OCI-M2 (cell line): Measurements from ENCODE around the gene GTPBP2.

Experiments
- DNase-seq: peaks from one replicate; lab custom pipeline; 2025; ENCODE audit not compliant: unreplicated experiment; lab: John Stamatoyannopoulos, UW

The GTPBP2 gene, protein sequence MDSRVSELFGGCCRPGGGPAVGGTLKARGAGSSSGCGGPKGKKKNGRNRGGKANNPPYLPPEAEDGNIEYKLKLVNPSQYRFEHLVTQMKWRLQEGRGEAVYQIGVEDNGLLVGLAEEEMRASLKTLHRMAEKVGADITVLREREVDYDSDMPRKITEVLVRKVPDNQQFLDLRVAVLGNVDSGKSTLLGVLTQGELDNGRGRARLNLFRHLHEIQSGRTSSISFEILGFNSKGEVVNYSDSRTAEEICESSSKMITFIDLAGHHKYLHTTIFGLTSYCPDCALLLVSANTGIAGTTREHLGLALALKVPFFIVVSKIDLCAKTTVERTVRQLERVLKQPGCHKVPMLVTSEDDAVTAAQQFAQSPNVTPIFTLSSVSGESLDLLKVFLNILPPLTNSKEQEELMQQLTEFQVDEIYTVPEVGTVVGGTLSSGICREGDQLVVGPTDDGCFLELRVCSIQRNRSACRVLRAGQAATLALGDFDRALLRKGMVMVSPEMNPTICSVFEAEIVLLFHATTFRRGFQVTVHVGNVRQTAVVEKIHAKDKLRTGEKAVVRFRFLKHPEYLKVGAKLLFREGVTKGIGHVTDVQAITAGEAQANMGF

DNA sequence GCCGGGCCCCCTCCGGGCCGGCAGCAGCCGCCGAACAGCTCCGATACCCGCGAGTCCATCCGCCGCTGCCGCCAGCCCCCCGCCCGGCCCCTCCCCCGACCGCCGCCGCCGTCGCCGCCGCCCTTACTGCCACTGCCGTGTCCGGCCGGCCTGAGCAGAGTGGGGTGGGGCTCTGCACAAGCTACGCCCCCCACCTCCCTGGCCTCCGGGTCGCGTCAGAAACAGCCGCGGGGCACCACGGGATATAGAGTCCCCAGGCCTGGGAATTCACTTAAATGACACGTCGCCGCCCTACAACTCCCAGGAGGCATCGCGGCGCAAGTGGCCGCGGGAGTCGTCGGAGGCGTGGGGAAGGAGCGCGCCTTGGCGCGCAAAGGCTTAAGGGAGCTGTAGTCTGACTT, at the start of gene GTPBP2:
GTPBP2 (minus strand) TSS at position 161 of the 401 bp plus-strand sequence; CDS start at position 59, 102 bp downstream.
- peak; percentile 77 for DNase-seq

DNA sequence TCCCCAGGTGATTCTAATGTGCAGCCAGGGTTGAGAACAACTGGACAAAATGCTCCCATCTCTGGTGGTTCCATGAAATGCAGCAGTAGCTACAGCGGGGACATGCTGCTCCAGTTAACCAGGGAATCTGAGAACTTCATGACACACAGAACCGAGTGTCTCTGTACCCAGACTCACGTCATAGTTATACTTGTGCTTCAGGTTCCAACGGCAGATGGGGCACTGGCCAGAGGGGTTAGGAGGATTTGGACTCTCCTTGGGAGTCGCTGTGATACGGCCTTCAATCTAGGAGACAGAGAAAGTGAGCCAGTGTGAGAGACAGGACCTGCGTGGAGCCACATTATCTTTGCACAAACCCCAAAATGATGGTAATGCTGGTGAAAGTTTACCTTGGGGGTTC, 49.3 kb upstream of the GTPBP2 start:
- DNase-seq, result no peak

DNA sequence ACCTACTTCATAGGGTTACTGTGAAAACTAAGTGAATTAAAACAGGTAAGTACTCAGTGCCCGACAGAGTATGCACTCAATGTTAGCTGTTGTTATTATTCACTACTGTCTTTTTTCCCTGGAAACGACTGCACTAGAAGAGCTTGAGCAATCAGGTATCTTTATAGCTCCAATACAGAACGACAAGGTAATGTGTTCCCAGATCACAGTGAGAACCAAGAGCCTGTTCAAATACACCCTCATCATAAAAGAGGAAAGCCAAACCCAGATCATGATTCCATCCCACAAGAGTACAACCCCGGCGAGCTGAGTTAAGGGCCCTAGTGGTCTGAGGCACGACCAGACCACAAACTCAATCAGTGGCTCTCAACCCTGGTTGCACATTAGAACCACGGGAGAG, 48.7 kb upstream of the GTPBP2 start:
- DNase-seq, result no peak

DNA sequence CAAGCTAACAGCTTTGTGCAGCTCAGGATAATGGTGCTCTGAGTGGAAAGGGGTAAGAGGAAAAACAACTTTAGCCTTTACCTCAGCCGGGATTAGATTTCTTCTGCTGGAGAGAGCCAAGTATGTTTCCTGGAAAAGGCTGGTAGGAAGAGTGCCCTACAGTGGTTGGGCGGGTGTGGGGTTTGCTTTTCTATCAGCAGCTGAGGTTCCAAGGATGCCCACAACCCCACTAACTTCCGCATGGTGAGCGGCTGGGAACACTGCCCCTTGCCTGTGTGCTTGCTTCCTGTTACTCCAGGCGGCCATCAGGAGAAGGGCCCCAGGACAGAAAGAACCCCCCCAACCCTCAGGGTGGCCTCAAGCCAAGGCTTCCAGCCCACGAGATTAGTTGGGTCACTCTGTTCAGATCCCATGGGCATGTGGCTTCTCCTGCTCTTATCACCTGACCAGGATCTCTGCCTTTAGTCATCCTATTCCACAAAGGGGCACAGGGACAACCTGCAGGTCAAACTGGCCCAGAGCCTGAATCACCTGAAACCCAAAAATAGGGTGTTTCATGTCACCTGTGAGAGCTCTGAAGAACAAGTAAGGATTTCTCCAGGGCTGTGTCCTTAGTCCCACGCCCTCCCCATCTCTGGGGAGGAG, 48.0 kb upstream of the GTPBP2 start:
- DNase-seq, result no peak

DNA sequence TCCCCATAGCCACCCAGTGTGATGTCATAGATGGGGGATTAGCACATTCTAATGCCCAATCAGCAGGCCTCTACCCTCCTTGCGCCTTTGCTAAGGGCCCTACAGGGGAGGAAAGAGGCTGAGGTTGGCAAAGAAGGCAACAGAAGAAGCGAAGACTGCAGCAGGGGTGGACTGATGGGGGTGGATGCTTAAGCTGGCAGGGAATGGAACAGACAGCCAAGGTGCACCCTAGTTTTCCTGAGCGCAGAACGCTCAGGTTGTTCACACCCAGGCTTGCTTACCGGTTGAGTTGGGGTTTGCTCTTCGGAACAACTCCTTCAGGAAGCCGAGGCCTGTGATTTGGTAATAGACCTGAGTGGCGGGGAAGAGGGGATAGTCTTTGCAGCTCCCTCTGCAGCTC, 45.9 kb upstream of the GTPBP2 start:
- no peak for DNase-seq

DNA sequence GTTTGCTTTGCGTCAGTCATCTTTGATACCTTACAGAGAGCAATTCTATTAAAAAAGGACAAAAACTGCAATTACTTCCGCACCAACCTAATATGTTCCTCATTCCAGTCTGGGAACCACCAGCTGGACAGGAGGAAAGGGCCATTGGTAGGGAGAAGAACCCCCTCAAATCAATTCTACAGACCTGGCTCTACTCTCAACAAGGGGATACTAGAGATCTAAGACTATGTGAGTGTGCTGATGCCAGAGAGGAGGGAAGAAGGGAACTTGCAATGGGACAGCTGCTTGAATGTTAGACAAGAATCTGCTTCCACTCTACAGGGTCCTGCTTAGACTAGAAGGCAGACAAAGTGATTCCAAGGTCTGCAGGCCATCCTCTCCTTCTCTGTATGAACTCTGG, 45.2 kb upstream of the GTPBP2 start:
- no peak for DNase-seq

DNA sequence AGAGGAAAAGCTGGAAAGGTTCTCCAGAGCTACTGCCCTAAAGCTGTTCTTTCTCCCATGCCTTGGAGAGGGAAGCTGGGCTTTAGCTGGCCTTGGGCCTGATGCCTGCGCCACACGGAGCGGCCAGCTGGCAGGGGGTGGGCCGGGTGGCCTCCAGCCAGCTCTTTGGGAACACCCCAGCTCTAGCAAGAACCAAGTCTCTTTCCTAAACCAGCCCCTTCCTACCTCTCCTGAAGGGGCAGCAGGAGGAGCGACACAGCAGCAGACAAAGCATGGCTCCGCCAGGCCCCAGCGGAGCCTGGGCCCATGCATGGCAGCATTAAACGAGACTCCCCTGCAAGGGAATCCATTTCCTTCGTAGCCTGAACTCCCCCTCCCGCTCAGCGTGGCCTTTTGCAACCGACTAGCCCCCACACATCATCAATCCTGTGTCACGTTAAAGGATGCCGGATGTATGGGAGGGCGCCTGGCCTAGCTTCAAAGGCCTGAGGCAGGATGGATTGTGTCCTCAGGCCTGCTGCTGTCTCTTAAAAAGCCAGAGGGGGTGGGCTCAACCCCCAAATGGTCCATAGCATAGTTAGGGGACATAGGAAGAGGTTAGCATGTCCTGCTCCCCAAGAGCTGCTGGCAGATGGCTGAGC, 44.5 kb upstream of the GTPBP2 start:
- no peak for DNase-seq

DNA sequence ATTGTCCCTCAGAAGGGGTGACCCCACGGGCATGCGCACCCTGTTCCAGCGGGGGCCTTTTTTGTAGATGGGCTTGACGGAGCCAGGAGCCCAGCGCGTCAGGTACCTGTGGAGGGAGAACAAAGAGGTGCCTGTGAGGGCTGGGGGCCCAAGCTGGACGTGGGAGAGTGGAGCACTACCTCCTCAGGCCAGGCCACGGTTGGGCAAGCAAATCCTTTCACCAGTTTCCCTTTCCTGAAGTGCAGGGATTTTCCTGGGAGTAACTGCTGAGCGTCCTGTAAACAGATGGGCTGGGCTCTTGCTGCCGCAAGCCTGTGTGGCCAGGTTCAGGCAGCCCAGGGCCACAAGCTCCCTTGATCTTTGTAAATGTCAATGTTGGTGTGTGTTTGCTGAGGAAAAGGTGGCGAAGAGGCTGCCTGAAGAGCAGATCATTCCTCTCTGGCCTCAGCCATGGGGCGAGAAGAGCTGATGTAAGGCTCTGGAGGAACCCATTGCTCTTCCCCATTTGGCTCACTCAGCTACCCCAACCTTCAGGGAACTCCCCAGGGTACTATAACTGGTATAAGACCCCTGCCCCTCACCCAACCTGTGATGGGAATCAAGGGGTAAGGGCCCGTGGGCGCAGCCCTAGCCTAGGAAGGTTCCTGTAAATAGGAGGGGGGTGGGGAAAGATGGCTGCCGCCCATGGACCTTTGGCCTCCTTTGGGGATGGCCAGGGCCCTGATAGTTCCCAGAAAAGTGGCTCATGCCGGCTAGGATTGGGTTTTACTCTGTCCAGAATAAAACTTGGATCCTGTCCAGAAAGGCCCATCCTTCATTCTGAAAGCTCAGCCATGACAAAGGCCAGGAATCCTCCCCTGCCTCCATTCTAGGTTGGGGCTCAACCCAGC, 43.0 kb upstream of the GTPBP2 start:
- no peak for DNase-seq

DNA sequence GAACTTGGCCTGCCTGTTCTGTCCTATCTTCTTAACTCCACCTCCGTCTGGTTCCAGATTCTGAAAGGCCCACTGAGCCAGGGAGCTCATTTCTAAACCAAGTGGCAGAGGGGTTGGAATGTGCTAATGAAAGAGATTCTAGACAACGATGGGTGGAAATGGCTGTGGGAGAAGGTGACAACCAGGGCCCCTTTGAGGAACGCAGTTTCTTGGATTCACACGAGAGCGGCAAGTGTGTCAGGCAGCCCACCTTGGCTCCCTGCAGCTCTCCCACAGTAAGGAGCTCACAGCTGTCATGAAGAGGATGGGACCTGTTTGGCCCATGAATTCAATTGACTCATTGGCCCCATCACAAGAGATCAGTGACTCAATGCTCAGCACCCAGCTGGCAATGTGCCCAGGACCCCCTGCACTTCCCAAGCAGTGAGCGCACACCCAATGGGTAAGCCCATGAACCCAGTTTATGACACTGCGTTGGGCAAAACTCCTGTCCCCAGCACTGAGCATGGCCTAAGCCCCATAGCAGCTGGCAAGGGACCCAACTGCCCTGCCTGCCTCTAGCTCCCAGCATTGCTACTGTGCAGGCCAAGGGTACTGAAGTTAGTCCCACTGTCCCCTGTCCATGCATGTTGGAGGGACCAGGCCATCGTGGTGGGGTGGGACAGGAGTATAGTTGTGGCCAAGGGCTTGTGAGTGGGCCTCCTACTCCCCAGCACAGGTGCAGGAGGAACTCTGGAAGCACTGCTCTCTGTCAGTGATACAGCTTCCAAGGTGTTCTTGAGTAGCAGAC, 42.1 kb upstream of the GTPBP2 start:
- DNase-seq, result no peak

DNA sequence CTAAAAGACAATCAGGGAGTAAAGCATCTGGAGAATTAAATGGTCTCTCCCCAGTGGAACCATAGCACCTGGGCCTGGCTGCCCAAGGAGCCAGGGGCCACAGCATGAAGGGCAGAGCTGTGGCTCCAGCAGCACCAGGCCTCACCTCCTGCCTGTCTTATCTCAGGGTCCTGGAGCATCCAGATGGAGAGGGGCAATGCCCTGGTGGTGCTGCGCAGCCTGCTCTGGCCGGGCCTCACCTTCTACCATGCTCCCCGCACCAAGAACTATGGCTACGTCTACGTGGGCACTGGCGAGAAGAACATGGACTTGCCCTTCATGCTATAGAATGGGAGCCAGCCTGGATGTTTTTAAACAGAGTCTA, 41.5 kb upstream of the GTPBP2 start:
- no peak for DNase-seq

DNA sequence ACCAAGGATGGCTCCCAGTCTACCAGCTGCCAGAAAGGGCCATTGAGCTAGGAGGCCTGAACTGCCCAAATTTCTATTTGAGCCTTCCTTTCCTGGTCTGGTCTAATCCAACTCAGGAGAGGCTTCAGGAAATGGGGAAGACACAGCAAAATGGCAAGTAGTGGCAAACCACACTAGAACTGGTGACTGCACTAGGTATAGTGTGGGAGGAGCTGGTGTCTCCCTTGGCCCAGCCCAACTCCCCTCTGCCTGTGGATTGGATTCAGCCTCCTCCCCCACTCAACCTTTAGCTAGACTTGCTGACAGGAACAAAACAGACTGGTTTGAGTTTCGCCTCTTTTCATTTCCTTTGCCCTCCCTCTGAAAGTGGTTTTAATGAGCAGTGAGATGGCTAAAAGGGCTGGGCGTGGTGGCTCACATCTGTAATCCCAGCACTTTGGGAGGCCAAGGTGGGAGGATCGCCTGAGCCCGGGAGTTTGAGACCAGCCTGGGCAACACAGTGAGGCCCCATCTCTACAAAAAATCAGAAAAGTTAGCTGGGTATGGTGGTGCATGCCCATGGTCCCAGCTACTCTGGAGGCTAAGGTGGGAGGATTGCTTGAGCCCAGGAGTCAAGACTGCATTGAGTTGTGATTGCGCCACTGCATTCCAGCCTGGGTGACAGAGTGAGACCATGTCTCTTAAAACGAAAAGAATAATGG, 41.0 kb upstream of the GTPBP2 start:
- DNase-seq, result no peak

DNA sequence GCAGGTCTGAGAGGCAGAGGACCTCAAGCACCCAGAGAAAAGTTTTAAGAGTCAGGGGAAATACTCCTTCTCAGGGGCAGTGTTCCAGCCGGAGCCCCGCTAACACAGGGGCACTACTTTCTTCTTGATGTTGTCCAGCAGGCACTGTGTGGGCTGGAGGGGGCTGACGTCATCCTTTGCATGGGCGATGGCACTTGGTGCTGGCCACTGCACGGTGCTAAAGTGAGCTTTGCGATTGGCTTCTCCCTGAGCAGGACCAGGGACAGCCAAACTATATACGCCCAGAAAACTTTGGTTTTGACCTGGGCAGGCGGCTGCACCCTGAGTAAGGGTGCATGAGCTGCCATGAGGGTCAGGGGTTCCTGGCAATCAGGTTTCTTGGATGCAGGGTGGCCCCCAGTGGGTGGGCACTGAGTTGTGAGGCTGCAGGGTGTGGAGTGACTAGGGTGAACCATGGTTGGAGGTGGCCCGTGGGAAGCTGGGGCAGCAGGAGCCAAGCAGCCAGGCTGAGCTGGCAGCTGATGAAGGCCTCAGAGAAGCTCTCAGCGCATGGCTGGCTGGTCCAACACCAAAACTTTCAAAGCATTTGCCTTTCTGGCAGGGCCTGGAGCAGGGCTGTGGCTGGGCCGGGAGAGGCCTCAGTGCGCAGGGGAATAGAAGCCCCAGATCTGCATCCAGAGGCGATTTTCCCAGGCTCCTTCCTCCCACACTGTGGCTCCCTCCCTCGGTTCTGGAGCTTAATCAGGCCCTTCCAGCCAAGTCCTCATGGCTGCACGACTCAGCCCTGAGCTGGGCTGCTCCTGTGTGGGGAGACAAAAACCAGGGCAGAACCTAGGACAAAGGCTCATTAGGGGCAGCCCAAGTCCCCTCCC, 40.2 kb upstream of the GTPBP2 start:
- DNase-seq, result no peak

DNA sequence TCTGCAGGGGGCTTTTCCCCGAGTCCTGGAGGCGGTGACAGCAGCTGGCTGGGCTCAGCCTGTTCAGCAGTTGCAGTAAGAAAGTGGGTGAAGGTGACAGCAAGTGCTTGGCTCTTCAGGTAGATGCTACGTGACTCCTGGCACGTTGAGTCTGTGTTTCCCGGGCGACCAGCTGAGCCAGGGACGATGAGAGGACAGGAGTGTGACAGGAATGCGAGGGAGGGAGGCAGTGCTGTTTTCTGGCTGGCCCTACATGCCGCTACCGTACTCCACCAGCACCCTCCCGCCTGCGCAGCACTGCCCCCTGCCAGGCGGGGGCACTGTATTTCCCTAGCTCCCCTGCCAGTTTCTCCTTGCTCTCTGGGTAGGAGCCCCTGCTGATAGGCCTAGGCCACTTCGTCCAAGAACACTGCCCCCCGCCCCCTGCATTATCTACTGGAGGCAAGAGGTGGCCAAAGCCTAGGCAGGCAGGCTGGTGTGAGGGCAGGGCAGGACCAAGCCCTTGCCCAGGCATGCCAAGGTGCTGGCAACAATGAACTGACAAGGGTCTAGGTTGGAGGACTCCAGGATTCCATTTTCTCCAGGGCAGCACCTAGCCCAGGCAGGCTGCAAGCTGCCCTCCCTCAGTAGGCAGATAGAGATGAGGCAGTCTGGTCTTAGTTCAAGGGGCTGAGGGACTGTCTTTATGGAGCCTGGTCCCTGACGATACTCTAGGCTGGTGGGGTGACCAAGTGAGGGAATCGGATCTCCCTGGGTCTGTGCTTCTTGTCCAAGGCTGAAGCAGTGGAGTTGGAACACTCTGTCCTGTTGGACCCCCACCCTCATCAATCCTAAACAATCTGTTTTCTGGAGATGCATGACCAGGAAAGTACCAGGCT, 39.3 kb upstream of the GTPBP2 start:
- no peak for DNase-seq

DNA sequence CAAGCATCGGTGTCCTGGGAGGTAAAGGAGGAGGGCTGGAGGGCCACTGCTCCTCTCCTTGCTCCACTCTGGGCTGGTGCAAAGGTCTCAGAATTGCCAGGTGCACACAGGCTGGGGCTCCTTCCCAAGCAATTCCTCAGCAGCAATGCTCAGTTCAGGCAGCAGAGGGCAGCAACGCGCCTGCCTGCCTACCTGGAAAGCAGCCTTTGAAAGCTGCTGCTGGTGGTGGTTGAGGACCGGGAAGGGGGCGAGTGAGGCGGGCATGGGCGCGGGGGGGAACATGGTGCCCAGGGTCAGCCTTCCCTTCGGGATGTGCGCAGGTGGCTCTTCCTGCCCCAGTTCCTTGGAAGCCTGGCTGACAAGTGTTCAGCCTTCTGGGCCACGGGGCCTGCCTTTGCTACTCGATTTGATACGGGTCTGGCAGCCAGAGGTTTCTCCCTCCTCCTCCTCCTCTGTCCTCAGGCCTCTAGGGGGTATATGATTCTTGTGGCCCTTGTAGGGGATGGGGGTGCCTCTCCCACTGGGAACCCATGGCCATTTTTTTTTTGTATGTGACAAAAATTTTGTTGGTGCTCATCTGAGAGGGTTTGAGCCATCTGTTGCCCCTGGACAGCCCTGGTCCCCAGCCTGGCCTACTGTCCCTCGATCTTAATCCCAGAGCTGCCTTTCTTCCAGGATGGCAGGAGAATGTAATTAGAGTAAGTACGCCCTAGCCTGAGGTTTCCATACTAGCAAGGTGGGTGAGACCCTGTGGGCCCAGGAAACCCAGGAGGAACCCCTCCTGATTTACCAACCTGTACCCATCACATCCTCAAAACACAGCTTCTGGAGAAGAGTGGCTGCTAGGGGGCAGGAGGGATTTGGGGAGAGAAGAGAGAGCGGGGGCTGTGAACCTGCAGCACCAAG, 38.4 kb upstream of the GTPBP2 start:
- peak; percentile 53 for DNase-seq

DNA sequence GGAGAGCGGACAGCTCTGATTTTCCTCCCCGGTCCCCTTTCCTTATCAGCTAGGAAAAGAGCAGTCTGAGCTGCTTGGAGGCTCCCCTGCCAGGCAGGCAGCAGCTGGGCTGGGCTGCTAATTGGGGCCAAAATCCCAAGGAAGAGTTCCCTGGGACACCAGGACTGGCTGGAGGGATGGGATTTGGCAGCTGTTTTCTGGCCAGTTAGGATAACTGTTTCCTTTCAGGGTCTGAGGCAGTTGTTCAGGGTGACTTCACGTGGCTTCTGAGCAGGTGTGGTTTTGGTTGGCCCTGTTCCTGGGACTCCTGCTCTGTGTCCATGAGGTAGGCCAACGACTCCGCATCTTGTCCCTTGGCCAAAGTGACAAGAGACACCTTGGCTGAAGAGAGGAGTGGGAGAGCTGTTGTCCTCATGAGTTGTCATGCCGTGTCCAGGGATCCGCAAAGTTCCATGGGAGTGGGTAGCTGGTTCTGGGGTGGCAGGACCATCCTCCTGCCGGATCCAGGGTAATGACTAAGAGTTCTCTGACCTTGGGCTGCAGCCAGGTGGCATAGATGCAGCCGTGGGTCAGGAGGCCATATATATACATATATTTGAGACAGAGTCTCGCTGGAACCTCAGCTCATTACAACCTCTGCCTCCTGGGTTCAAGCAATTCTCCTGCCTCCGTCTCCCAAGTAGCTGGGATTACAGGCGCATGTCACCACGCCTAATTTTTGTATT, 37.3 kb upstream of the GTPBP2 start:
- DNase-seq, result no peak

DNA sequence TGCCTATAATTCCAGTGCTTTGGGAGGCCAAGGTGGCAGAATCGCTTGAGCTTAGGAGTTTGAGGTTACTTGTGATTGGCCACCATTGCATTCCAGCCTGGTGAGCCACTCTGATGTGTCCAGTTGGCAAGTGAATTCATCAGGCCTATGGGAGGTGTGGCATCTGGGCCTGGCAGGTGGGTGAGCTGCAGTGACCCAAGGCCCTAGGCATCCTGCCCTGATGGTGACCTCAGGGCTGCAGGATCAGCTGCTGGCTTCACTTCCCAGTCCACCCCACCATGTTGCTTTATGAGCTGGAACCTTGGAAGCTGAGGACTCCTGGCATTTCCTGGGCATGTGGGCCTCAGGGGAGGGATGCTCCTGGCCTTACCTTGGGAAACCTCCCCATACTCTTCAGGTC, 36.3 kb upstream of the GTPBP2 start:
- no peak for DNase-seq
